Measurements from ENCODE around the gene KIF2C.

DNA sequence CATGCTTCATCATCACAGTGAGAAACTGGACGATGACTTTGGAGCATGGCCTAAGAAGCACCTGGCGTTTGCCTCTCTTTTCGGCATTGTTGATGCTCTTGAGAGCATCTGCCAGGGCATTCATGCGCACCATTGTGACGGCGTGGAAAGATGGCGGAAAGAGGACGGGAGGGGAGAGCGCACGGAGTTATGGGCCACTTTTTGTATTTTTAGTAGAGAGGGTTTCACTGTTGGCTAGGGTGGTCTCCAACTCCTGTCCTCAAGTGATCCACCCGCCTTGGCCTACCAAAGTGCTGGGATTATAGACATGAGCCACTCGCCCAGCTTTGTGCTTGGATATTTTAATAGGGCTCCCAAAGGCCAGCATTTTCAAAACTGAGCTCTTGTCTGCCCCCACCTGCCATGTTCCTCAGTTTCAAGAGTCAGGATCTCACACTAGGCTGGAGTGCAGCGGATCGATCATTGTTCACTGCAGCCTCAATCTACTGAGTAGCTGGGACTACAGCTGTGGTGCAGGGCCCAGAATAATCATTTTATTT is 41.0 kb downstream of the KIF2C start:
- TF ChIP-seq YY1 (IDR thresholded peaks at IDR 0.05; ENCODE audit: insufficient read depth, insufficient read length) = no peak
- no peak for TF ChIP-seq ZNF274 (IDR thresholded peaks at IDR 0.05; ENCODE audit: low read depth, low read length)
- no peak for TF ChIP-seq SUZ12 (IDR thresholded peaks at IDR 0.05; ENCODE audit: extremely low read depth, insufficient read depth, insufficient read length)

All from NT2/D1 (cell line).